HEK293 (cell line): ENCODE results near the gene MGA.

ENCODE experiments used
- CTCF ChIA-PET: fragments of 350-600 bp; formaldehyde crosslinking; extraction: SDS; loops from one replicate; lab custom pipeline; 2021; ENCODE audit warnings: antibody characterized with exemption; lab: Yijun Ruan, JAX
- POLR2A ChIA-PET: fragments of 300-600 bp; formaldehyde crosslinking; extraction: SDS; loops from one replicate; lab custom pipeline; 2020; ENCODE audit warnings: antibody characterized with exemption, inconsistent platforms; lab: Yijun Ruan, JAX
- H3K27ac ChIP-seq: fragments of 200-500 bp; sonication (Bioruptor generic); 2 replicates; pipeline ENCODE4 v1.5.1; 2014; ENCODE audit warnings: low read depth, low read length, control low read depth, inconsistent platforms; ENCODE audit errors: extremely low read depth
- H3K36me3 ChIP-seq, 2 experiments: fragments of 200-500 bp in 1 of 2; sonication (Bioruptor generic) in 1 of 2; 1 replicate in 1 of 2; 2 replicates in 1 of 2; pipeline ENCODE4 v1.5.1; 2014 to 2017; ENCODE audit warnings: inconsistent platforms in 2 of 2, low read length in 2 of 2; ENCODE audit not compliant: control insufficient read depth in 2 of 2, insufficient read depth in 1 of 2
- H3K4me1 ChIP-seq: fragments of 200-500 bp; sonication (Bioruptor generic); 2 replicates; pipeline ENCODE4 v1.5.1; 2014; ENCODE audit warnings: mild to moderate bottlenecking, low read length, inconsistent platforms; ENCODE audit not compliant: control insufficient read depth, insufficient read depth
- H3K4me3 ChIP-seq: 2 replicates; pipeline ENCODE4 v1.5.1; 2011; ENCODE audit warnings: low read depth, mild to moderate bottlenecking, control low read depth, low read length, moderate library complexity
- H3K9me3 ChIP-seq: fragments of 200-500 bp; sonication (Bioruptor generic); 2 replicates; pipeline ENCODE4 v1.5.1; 2014; ENCODE audit warnings: low read depth, low read length, inconsistent platforms; ENCODE audit not compliant: control insufficient read depth, insufficient read depth
- IKZF3 ChIP-seq: fragments of 450-650 bp; IDR thresholded peaks from 2 replicates; pipeline ENCODE4 v1.5.0; 2018; ENCODE audit warnings: missing biosample characterization, mild to moderate bottlenecking, missing genetic modification characterization, moderate library complexity
- INSM2 ChIP-seq: fragments of 450-650 bp; formaldehyde crosslinking; IDR thresholded peaks from 2 replicates; pipeline ENCODE4 v1.5.1; 2016; ENCODE audit warnings: missing biosample characterization, missing genetic modification characterization
- PRDM1 ChIP-seq: fragments of 450-650 bp; formaldehyde crosslinking; IDR thresholded peaks from 2 replicates; pipeline ENCODE4; 2016; ENCODE audit warnings: missing biosample characterization, missing genetic modification characterization
- SCRT2 ChIP-seq: fragments of 450-650 bp; formaldehyde crosslinking; IDR thresholded peaks from 2 replicates; pipeline ENCODE4 v1.5.1; 2016; ENCODE audit warnings: missing biosample characterization, missing genetic modification characterization
- SP3 ChIP-seq: fragments of 450-650 bp; formaldehyde crosslinking; IDR thresholded peaks from 2 replicates; pipeline ENCODE4 v1.5.1; 2016; ENCODE audit warnings: missing biosample characterization, missing genetic modification characterization
- ZBTB20 ChIP-seq: fragments of 450-650 bp; formaldehyde crosslinking; IDR thresholded peaks from 2 replicates; pipeline ENCODE4 v1.5.1; 2016; ENCODE audit warnings: missing biosample characterization, missing genetic modification characterization
- ZFP37 ChIP-seq: fragments of 450-650 bp; formaldehyde crosslinking; IDR thresholded peaks from 2 replicates; pipeline ENCODE4 v1.5.1; 2016; ENCODE audit warnings: missing biosample characterization, missing genetic modification characterization
- ZFP69B ChIP-seq: fragments of 450-650 bp; formaldehyde crosslinking; IDR thresholded peaks from 2 replicates; pipeline ENCODE4 v1.5.1; 2016; ENCODE audit warnings: missing biosample characterization, missing genetic modification characterization
- ZIC2 ChIP-seq: fragments of 450-650 bp; formaldehyde crosslinking; IDR thresholded peaks from 2 replicates; pipeline ENCODE4 v1.5.1; 2016; ENCODE audit warnings: missing biosample characterization, missing genetic modification characterization
- ZNF248 ChIP-seq: fragments of 450-650 bp; formaldehyde crosslinking; IDR thresholded peaks from 2 replicates; pipeline ENCODE4 v1.5.1; 2017; ENCODE audit warnings: missing biosample characterization, missing genetic modification characterization
- ZNF292 ChIP-seq: fragments of 450-650 bp; formaldehyde crosslinking; IDR thresholded peaks from 2 replicates; pipeline ENCODE4 v1.5.1; 2016; ENCODE audit warnings: low read depth, missing biosample characterization, missing genetic modification characterization, borderline replicate concordance
- ZNF335 ChIP-seq: fragments of 450-650 bp; formaldehyde crosslinking; conservative IDR thresholded peaks from 2 replicates; pipeline ENCODE4 v1.5.1; 2016; ENCODE audit warnings: missing biosample characterization, missing genetic modification characterization
- ZNF362 ChIP-seq: fragments of 450-650 bp; formaldehyde crosslinking; IDR thresholded peaks from 2 replicates; pipeline ENCODE4 v1.5.1; 2016; ENCODE audit warnings: missing biosample characterization, missing genetic modification characterization
- ZNF398 ChIP-seq: fragments of 450-650 bp; formaldehyde crosslinking; IDR thresholded peaks from 2 replicates; pipeline ENCODE4 v1.5.1; 2017; ENCODE audit warnings: missing biosample characterization, missing genetic modification characterization
- ZNF473 ChIP-seq: fragments of 450-650 bp; formaldehyde crosslinking; IDR thresholded peaks from 2 replicates; pipeline ENCODE4 v1.5.1; 2017; ENCODE audit warnings: missing biosample characterization, missing genetic modification characterization
- ZNF521 ChIP-seq: fragments of 450-650 bp; formaldehyde crosslinking; IDR thresholded peaks from 2 replicates; pipeline ENCODE4 v1.5.1; 2017; ENCODE audit warnings: missing biosample characterization, mild to moderate bottlenecking, missing genetic modification characterization
- ZNF610 ChIP-seq: fragments of 450-650 bp; formaldehyde crosslinking; IDR thresholded peaks from 2 replicates; pipeline ENCODE4 v1.5.1; 2016; ENCODE audit warnings: missing biosample characterization, missing genetic modification characterization, borderline replicate concordance
- ZNF624 ChIP-seq: fragments of 450-650 bp; formaldehyde crosslinking; IDR thresholded peaks from 2 replicates; pipeline ENCODE4 v1.5.1; 2017; ENCODE audit warnings: missing biosample characterization, missing genetic modification characterization
- ZNF747 ChIP-seq: fragments of 450-650 bp; formaldehyde crosslinking; IDR thresholded peaks from 2 replicates; pipeline ENCODE4 v1.5.1; 2016; ENCODE audit warnings: missing biosample characterization, missing genetic modification characterization

The MGA gene

GRCh38 chr15:41660235-41661077 lies at the start of gene MGA (continued):
- TF ChIP-seq ZFP69B (tag by site-specific recombination) (0 out of 2 replicates have a peak, but pooled peaks have one; percentile 55), ZNF624 (tag by site-specific recombination) (no peak), ZNF292 (tag by site-specific recombination) (no peak), ZIC2 (tag by site-specific recombination) (0 out of 2 replicates have a peak, but pooled peaks have one; percentile 9), ZNF610 (tag by site-specific recombination) (peak; percentile 45; the same call in 1 of the 2 replicates), SP3 (tag by site-specific recombination) (peak; percentile 39; the same call in 1 of the 2 replicates), ZNF335 (tag by site-specific recombination) (peak; percentile 69), ZNF248 (tag by site-specific recombination) (no peak)

DNA sequence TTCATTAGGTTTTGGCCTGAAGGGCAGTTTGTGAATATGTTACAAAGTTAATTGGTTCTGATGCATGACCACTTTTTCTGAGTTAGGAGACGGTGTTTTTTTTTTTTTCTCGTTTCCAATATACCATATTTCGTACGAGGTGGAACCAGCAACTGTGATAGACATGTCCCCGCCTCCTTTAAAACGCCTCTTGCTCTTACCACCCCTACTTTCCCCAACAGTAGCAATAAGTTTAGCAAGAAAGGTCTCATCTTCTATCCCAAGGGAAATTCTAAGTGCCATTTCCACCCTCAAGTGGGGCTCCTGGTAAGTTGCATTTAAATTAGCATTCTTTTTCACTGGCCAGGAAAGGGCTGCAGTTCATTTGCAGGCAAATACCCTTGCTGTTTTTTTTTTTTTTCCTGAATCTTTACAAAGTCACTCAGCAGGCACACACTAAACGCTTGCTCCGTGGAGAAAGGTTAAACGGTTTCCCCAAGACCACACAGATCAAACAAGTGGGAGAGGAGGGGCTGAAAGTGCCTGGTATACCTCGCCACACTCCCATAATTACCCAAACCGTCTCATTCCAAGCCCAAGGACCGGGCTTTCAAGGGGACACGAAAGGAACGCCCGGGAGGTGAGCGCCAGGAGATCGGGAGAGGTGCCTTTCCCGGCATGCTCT lies 39.5 kb upstream of the MGA start:
- no peaks in the 10 kb centered on the region for H3K9me3 ChIP-seq
- H3K4me1 ChIP-seq: no peaks in the 10 kb centered on the region
- no peaks in the 10 kb centered on the region for H3K36me3 ChIP-seq
- H3K27ac ChIP-seq: peak overlapping the region; percentile 92
- ChIA-PET CTCF (interaction anchor here (0.6 to 1.2 kb wide), 4 partner anchors 9 to 40 kb away, joined by 3 to 4 read pairs (median 3); no protein-coding TSS in a partner anchor), POLR2A (interaction anchor here (0.6 to 1.3 kb wide), 7 partner anchors 10 to 351 kb away, joined by 3 to 6 read pairs (median 4); no protein-coding TSS in a partner anchor)
- H3K4me3 ChIP-seq: peak overlapping the region; percentile 49
- TF ChIP-seq ZFP37 (tag by site-specific recombination) (0 out of 2 replicates have a peak, but pooled peaks have one; percentile 21), ZBTB20 (tag by site-specific recombination) (peak; percentile 64; the same call in 1 of the 2 replicates), IKZF3 (tag by site-specific recombination) (0 out of 2 replicates have a peak, but pooled peaks have one; percentile 66), SCRT2 (peak; percentile 67; the same call in 1 of the 2 replicates), PRDM1 (tag by site-specific recombination) (peak; percentile 17; the same call in 1 of the 2 replicates), ZNF335 (tag by site-specific recombination) (peak; percentile 70), ZNF747 (no peak), INSM2 (peak; percentile 36; the same call in 1 of the 2 replicates), ZNF521 (tag by site-specific recombination) (no peak)

GRCh38 chr15:41621200-41622193 lies 38.7 kb upstream of the MGA start:
- ChIA-PET CTCF (interaction anchor here (0.8 kb wide), 1 partner anchor 41 kb away, joined by 3 read pairs; no protein-coding TSS in a partner anchor), POLR2A (interaction anchor here (0.7 to 1.3 kb wide), 6 partner anchors 9 to 154 kb away, joined by 3 to 6 read pairs (median 4); no protein-coding TSS in a partner anchor)
- peak overlapping the region; percentile 49 for H3K4me3 ChIP-seq
- no peaks in the 10 kb centered on the region for H3K4me1 ChIP-seq
- no peaks in the 10 kb centered on the region for H3K9me3 ChIP-seq
- peak overlapping the region; percentile 92 for H3K27ac ChIP-seq
- H3K36me3 ChIP-seq: no peaks in the 10 kb centered on the region
- TF ChIP-seq ZNF473 (tag by site-specific recombination) (no peak), ZNF398 (tag by site-specific recombination) (0 out of 2 replicates have a peak, but pooled peaks have one; percentile 19), ZNF362 (tag by site-specific recombination) (no peak)
